CD4-positive, alpha-beta T cell treated with Interleukin-15 for 1 hour (primary cell): ENCODE data around the gene TCEAL4.
"Not testable (repeated sequence)": the region's sequence is repeated elsewhere in the genome, so short reads cannot be mapped to it uniquely, and the experiment has no call there.

Source experiments
- DNase-seq: peaks from one replicate; pipeline ENCODE4 v3.0.0-alpha.2; 2020

The TCEAL4 gene

GRCh38 chrX:103595202-103595601, 9.9 kb downstream of the TCEAL4 start:
- DNase-seq: not testable (repeated sequence)

GRCh38 chrX:103607364-103608305, 22.3 kb downstream of the TCEAL4 start, which contains the start of gene TCEAL3:
Gene TCEAL3 (plus strand): TSS chrX:103607963. CDS start chrX:103609065, 1,102 bp downstream.
- DNase-seq: peak; percentile 56

- DNase-seq: no peak
Observed at GRCh38 chrX:103608306-103608963, 23.1 kb downstream of the TCEAL4 start.

GRCh38 chrX:103610282-103610681, 25.0 kb downstream of the TCEAL4 start:
- no peak for DNase-seq

GRCh38 chrX:103613362-103613890, 28.1 kb downstream of the TCEAL4 start:
- DNase-seq: no peak

GRCh38 chrX:103614999-103615398, 29.7 kb downstream of the TCEAL4 start:
- no peak for DNase-seq

GRCh38 chrX:103615781-103616371, 30.6 kb downstream of the TCEAL4 start:
- no peak for DNase-seq

GRCh38 chrX:103616676-103617186, 31.4 kb downstream of the TCEAL4 start:
- no peak for DNase-seq

- DNase-seq: no peak
Observed at GRCh38 chrX:103624111-103624510, 38.8 kb downstream of the TCEAL4 start.

- DNase-seq: no peak
Observed at GRCh38 chrX:103626855-103627254, 41.5 kb downstream of the TCEAL4 start.

GRCh38 chrX:103628386-103629317, 43.3 kb downstream of the TCEAL4 start, which contains the start of gene TCEAL1:
Gene TCEAL1 (plus strand): TSS chrX:103628975. CDS start chrX:103629917, 942 bp downstream.
- DNase-seq: peak; percentile 55

GRCh38 chrX:103629318-103630170, 44.2 kb downstream of the TCEAL4 start:
- peak; percentile 25 for DNase-seq

GRCh38 chrX:103630171-103630511, 44.8 kb downstream of the TCEAL4 start:
- no peak for DNase-seq

GRCh38 chrX:103631145-103631544, 45.8 kb downstream of the TCEAL4 start:
- DNase-seq: no peak

GRCh38 chrX:103635436-103635835, 50.1 kb downstream of the TCEAL4 start:
- DNase-seq: no peak
